Hepatocyte (in vitro differentiated cells): ENCODE data around the gene CEL. TPM values are rescaled to one million over a fixed set of nuclear protein-coding genes. Genes with fewer than 3 reads are reported as not detected.
"Not testable (repeated sequence)": the region's sequence is repeated elsewhere in the genome, so short reads cannot be mapped to it uniquely, and the experiment has no call there.

Experiments
- DNase-seq: peaks from one replicate; pipeline ENCODE4 v3.0.0-alpha.2; 2016; ENCODE audit warnings: low spot score
- H2AFZ ChIP-seq: fragments of 200-600 bp; sonication (generic); 2 replicates; pipeline ENCODE4 v1.6.0; 2016; ENCODE audit warnings: antibody characterized with exemption, mild to moderate bottlenecking
- H3K27ac ChIP-seq: fragments of 200-600 bp; sonication (generic); 2 replicates; pipeline ENCODE4 v1.5.1; 2016; ENCODE audit warnings: mild to moderate bottlenecking
- H3K27me3 ChIP-seq: fragments of 200-600 bp; sonication (generic); 2 replicates; pipeline ENCODE4 v1.6.1; 2016
- H3K36me3 ChIP-seq: fragments of 200-600 bp; sonication (generic); replicated peaks from 2 replicates; pipeline ENCODE4 v1.5.1; 2016; ENCODE audit warnings: low read depth; ENCODE audit not compliant: insufficient read depth
- H3K4me1 ChIP-seq: fragments of 200-600 bp; sonication (generic); 2 replicates; pipeline ENCODE4 v1.5.1; 2016; ENCODE audit warnings: mild to moderate bottlenecking, moderate library complexity; ENCODE audit not compliant: insufficient read depth
- H3K4me2 ChIP-seq: fragments of 200-600 bp; sonication (generic); 2 replicates; pipeline ENCODE4 v1.6.0; 2016
- H3K4me3 ChIP-seq: fragments of 200-600 bp; sonication (generic); 2 replicates; pipeline ENCODE4 v1.5.1; 2016; ENCODE audit warnings: mild to moderate bottlenecking
- H3K79me2 ChIP-seq: fragments of 200-600 bp; sonication (generic); 2 replicates; pipeline ENCODE4 v1.6.0; 2017; ENCODE audit warnings: mild to moderate bottlenecking
- H3K9me2 ChIP-seq: fragments of 200-600 bp; sonication (generic); replicated peaks from 2 replicates; pipeline ENCODE4 v1.6.0; 2017; ENCODE audit warnings: mild to moderate bottlenecking; ENCODE audit not compliant: insufficient read depth
- H3K9me3 ChIP-seq: fragments of 200-600 bp; sonication (generic); 2 replicates; pipeline ENCODE4 v1.5.1; 2016; ENCODE audit warnings: low read depth, mild to moderate bottlenecking
- H4K20me1 ChIP-seq: fragments of 200-600 bp; sonication (generic); 2 replicates; pipeline ENCODE4 v1.6.0; 2016; ENCODE audit warnings: mild to moderate bottlenecking; ENCODE audit not compliant: insufficient read depth, poor library complexity, severe bottlenecking
- CTCF ChIP-seq: fragments of 200-600 bp; sonication (generic); IDR thresholded peaks from 2 replicates; pipeline ENCODE4 v1.5.1; 2016; ENCODE audit warnings: antibody characterized with exemption, mild to moderate bottlenecking; ENCODE audit not compliant: poor library complexity
- EZH2 ChIP-seq: fragments of 200-600 bp; sonication (generic); IDR thresholded peaks from 2 replicates; pipeline ENCODE4 v1.6.1; 2016; ENCODE audit warnings: antibody characterized with exemption, mild to moderate bottlenecking, borderline replicate concordance
- EZH2phosphoT487 ChIP-seq: fragments of 200-600 bp; sonication (generic); IDR thresholded peaks from one replicate; pipeline ENCODE4 v1.6.1; 2018; ENCODE audit warnings: antibody characterized with exemption, mild to moderate bottlenecking, low read depth, moderate library complexity; ENCODE audit not compliant: unreplicated experiment, severe bottlenecking
- WGBS: methylation state at CpG from one replicate; pipeline ENCODE4 v1.1.6; 2016; ENCODE audit warnings: low lambda C conversion rate; ENCODE audit errors: missing lambda C conversion rate; 5-methylcytosine and 5-hydroxymethylcytosine counted together
- polyA plus RNA-seq: library from polyadenylated mRNA; unstranded; fragments of >200 nt; fragmentation: Nextera tagmentation; extraction: Ambion mirVana; gene quantifications from 2 replicates; pipeline ENCODE4 v1.2.1, GENCODE V29; 2016
- total RNA-seq: library from RNA; depleted of rRNA; stranded (reverse); fragments of >200 nt; gene quantifications from 2 replicates; pipeline ENCODE4 v1.2.3, GENCODE V29; 2014

CEL gene
- total RNA-seq (2.4 and 4.4 TPM in 2 replicates), polyA plus RNA-seq (5.9 and 6.6 TPM in 2 replicates)

GRCh38 chr9:133061764-133062145, at the start of gene CEL:
Gene CEL (plus strand): TSS chr9:133061981. CDS start chr9:133062003, 22 bp downstream.
- not testable (repeated sequence) for H3K36me3 ChIP-seq, H3K27me3 ChIP-seq, H2AFZ ChIP-seq, H3K4me1 ChIP-seq, H3K79me2 ChIP-seq, H4K20me1 ChIP-seq, H3K4me3 ChIP-seq, H3K4me2 ChIP-seq, H3K9me3 ChIP-seq, H3K9me2 ChIP-seq
- 82% methylated on average over 7 of the region's 9 CpGs for WGBS
- peak within 1 kb of the TSS; percentile 77 for H3K27ac ChIP-seq
- peak; percentile 55 for DNase-seq

- Histone ChIP-seq H4K20me1 (no peaks in the 10 kb centered on the region), H3K79me2 (no peaks in the 10 kb centered on the region)
- no peak for DNase-seq
These were observed 47.1 kb upstream of the CEL start for GRCh38 chr9:133014696-133015095.

GRCh38 chr9:133023117-133023890, 38.5 kb upstream of the CEL start:
- no peak for DNase-seq
- H4K20me1 ChIP-seq = no peaks in the 10 kb centered on the region
- no peak overlapping the region for H3K4me3 ChIP-seq
- H3K4me1 ChIP-seq = no peaks in the 10 kb centered on the region
- H3K36me3 ChIP-seq = no peaks in the 10 kb centered on the region
- H3K79me2 ChIP-seq = no peaks in the 10 kb centered on the region
- H3K9me2 ChIP-seq = no peaks in the 10 kb centered on the region
- WGBS = 87% methylated on average over 26 of the region's 26 CpGs
- no peaks in the 10 kb centered on the region for H3K9me3 ChIP-seq
- no peak overlapping the region for H2AFZ ChIP-seq
- no peak overlapping the region for H3K4me2 ChIP-seq
- no peak overlapping the region for H3K27ac ChIP-seq
- no peak for TF ChIP-seq EZH2phosphoT487
- no peak for TF ChIP-seq CTCF
- TF ChIP-seq EZH2 = no peak
- no peaks in the 10 kb centered on the region for H3K27me3 ChIP-seq

More at GRCh38 chr9:133014696-133015095, 47.1 kb upstream of the CEL start:
- Histone ChIP-seq H3K4me2 (no peak overlapping the region), H3K27me3 (no peaks in the 10 kb centered on the region), H3K4me1 (no peaks in the 10 kb centered on the region), H2AFZ (no peak overlapping the region), H3K27ac (no peak overlapping the region), H3K9me2 (no peaks in the 10 kb centered on the region), H3K36me3 (no peaks in the 10 kb centered on the region), H3K9me3 (no peaks in the 10 kb centered on the region), H3K4me3 (no peak overlapping the region)
- TF ChIP-seq EZH2phosphoT487 (no peak), EZH2 (no peak), CTCF (no peak)
- WGBS = 84% methylated on average over 5 of the region's 5 CpGs

- H3K4me1 ChIP-seq = peaks cover 6% of the 10 kb centered on the region
- no peak overlapping the region for H3K4me2 ChIP-seq
- H3K9me3 ChIP-seq = no peaks in the 10 kb centered on the region
- H3K4me3 ChIP-seq = no peak overlapping the region
- H2AFZ ChIP-seq = no peak overlapping the region
- 70% methylated on average over 3 of the region's 3 CpGs for WGBS
- no peak overlapping the region for H3K27ac ChIP-seq
- no peaks in the 10 kb centered on the region for H3K36me3 ChIP-seq
- no peak for DNase-seq
- H3K9me2 ChIP-seq = no peaks in the 10 kb centered on the region
- H3K27me3 ChIP-seq = no peaks in the 10 kb centered on the region
- TF ChIP-seq EZH2 (no peak), CTCF (no peak), EZH2phosphoT487 (no peak)
- H3K79me2 ChIP-seq = peaks cover 11% of the 10 kb centered on the region
- no peaks in the 10 kb centered on the region for H4K20me1 ChIP-seq
These were observed 35.4 kb upstream of the CEL start for GRCh38 chr9:133026426-133026825.
